Raji (cell line): ENCODE measurements around the gene BAIAP2.
A peak's percentile ranks its signal among the peaks of the same experiment; 100 is the strongest.

Source experiments
- POLR2A ChIP-seq: IDR thresholded peaks from 2 replicates; pipeline ENCODE4 v1.6.1; 2011; ENCODE audit warnings: low read depth, low read length, control low read depth; ENCODE audit not compliant: insufficient read depth

The BAIAP2 gene, protein sequence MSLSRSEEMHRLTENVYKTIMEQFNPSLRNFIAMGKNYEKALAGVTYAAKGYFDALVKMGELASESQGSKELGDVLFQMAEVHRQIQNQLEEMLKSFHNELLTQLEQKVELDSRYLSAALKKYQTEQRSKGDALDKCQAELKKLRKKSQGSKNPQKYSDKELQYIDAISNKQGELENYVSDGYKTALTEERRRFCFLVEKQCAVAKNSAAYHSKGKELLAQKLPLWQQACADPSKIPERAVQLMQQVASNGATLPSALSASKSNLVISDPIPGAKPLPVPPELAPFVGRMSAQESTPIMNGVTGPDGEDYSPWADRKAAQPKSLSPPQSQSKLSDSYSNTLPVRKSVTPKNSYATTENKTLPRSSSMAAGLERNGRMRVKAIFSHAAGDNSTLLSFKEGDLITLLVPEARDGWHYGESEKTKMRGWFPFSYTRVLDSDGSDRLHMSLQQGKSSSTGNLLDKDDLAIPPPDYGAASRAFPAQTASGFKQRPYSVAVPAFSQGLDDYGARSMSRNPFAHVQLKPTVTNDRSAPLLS

DNA sequence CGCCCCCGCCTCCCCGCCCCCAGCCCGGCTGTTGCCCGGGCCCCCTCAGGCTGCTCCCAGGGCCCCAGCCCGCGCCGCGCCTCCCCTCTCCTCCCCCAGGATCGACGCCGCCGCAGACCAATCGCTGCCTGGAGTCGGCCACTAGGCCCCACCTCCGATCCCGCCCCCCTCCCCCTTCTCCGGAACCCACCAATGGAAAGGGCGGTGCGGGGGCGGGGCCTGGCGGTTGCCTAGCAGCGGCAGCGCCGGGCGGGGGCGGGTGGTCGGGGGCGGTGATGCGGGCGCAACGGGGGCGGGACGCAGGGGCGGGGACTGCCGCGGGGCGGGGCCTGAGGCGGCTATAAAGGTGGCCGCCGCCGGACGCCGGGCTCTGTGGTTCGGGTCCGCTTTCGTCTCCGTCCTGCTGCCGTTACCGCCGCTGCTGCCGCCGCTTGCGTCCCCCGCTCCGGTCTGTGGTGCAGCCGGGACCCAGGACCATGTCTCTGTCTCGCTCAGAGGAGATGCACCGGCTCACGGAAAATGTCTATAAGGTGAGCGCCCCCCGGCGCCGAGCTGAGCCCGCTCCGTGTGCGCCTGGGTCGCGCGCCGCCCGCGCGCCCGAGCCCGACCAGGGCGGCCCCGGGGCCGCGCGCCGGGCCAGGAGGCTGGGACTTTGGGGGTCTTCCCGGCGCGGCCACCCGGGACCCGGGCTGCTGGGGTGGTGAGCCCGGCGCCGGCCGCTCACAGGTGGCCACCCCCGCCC is at the start of gene BAIAP2:
BAIAP2 (plus strand) TSS at position 373 of the 742 bp plus-strand sequence; CDS start at position 477, 104 bp downstream.
- TF ChIP-seq POLR2A = peak; percentile 73

DNA sequence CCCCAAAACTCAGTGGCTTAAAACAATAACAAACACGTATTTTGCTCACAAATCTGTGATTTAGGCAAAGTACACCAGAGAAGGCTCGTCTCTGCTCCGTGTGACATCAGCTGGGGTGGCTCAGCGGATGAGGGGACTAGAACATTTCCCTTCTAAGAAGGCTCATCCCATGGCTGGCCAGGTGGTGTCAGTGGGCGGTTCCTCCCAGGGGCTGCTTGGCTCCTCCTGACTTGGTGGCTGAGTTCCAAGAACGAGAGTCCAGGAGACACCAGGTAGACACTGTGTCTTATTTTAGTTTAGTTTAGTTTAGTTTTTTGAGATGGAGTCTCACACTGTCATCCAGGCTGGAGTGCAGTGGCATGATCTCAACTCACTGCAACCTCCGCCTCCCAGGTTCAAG is 48.9 kb upstream of the BAIAP2 start:
- no peak for TF ChIP-seq POLR2A

DNA sequence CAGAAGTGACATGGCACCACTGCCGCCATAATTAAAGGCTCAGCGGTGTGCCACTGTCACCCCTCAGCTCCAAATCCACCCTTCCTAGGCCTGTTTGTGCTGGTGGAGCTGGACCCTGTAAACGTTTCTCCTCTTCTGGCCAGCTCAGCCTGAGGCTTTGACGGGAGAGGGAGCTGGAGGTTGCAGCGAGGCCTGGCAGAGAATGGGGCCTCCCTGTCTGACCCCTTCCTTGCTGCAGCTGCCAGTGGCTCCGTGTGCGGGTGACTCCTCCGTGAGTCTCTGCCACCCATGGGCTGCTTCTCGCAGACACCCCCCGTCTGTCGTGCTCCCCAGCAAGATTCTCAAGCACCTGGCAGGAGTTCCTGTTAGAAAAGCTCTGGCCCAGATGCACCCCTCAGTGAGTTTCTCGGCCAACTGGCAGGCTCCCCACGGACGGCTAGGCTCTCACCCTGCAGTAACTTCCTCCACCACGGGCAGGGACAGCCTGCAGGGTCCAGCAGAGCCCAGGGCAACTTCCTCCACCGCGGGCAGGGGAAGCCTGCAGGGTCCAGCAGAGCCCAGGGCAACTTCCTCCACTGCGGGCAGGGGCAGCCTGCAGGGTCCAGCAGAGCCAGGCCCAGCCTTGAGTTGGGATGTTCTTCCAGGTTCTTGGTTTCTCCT is 48.0 kb upstream of the BAIAP2 start:
- TF ChIP-seq POLR2A = no peak

DNA sequence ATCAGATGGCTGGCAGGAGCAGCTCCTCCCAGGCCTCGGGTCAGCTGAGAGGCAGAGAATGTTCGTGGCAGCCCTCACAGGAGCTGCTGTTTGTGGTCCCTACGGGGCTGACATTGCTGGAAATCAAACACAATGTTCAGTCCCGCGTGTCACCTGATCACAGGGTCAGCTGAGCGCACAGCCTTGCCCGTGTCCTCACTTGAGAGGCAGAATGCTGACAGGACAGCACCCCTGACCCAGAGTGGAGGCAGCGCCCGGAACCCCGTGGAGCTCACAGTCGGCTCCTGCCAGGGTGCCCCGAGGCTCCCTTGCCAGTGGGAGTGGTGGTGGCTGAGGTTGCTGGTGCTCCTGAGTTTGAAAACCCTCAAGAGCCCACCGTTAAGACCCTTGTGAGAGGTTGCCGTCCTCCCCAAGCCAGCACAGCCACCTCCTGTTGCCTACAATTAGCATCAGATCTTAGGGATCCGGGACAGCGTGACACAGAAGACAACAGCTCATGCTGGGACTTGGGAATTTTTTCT is 47.0 kb upstream of the BAIAP2 start:
- no peak for TF ChIP-seq POLR2A

DNA sequence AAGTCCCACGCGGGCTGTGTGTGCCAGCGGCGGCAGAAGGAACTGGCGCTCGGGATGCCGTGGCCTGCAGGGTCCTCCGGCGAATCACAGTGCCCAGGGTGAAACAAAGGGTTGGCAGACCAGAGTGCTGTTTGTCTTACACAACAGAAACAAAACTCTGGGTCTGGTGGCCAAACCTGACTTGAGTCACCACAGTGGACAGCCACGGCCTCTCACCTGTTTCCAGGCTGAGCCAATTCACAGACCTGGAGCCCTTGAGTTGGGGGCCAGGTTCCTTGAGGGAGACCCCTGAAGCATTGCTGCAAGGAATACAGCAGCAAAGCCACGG is 45.4 kb upstream of the BAIAP2 start:
- TF ChIP-seq POLR2A = no peak

DNA sequence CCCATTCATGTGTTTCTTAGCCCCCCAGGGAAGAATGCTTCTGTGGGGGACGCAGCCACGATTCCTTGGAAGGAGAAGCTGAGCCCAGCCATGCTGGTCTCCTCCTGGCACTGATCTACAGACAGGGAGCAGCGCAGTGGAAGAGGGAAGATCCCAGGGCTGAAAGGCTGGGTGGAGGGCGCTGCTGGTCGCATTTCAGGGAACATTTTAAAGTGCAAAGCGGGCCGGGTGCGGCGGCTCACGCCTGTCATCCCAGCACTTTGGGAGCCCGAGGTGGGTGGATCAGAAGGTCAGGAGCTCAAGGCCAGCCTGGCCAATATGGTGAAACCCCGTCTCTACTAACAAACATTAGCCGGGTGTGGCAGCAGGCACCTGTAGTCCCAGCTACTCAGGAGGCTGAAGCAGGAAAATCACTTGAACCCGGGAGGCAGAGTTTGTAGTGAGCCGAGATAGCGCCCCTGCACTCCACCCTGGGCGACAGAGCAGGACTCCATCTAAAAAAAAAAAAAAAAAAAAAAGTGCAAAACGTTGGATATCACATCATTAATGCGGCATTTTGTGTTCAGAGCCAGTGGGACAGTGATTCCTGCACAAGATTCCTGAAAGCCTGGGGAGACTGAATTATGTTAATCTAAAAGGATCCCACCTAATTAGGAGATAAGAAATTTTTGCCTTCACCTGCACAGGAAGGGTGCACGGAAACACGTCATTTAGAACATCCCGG is 43.9 kb upstream of the BAIAP2 start:
- TF ChIP-seq POLR2A = no peak

DNA sequence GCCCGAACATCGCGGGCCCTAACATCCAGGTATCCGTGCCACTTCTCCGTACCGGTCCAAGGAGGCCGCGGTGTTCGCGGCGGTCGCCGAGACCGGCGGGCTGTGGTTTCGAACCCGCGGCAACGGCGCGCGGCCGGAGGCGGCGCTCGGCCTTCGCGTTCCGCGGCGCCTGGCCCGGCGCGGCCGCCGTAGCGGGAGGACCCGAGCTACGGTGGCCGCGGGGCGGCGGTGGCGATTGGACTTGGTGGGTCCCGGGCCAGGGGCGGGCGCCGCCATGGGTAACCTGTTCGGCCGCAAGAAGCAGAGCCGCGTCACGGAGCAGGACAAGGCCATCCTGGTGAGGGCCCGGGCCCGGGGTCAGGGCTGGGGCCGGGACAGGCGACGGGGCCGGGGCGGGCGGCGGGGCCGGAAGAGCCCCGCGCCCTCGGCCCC is 43.3 kb upstream of the BAIAP2 start, which contains the start of gene CHMP6:
CHMP6 (plus strand) TSS at position 197 of the 432 bp plus-strand sequence; CDS start at position 275, 78 bp downstream.
- peak; percentile 53; the same call in 1 of the 2 replicates for TF ChIP-seq POLR2A

DNA sequence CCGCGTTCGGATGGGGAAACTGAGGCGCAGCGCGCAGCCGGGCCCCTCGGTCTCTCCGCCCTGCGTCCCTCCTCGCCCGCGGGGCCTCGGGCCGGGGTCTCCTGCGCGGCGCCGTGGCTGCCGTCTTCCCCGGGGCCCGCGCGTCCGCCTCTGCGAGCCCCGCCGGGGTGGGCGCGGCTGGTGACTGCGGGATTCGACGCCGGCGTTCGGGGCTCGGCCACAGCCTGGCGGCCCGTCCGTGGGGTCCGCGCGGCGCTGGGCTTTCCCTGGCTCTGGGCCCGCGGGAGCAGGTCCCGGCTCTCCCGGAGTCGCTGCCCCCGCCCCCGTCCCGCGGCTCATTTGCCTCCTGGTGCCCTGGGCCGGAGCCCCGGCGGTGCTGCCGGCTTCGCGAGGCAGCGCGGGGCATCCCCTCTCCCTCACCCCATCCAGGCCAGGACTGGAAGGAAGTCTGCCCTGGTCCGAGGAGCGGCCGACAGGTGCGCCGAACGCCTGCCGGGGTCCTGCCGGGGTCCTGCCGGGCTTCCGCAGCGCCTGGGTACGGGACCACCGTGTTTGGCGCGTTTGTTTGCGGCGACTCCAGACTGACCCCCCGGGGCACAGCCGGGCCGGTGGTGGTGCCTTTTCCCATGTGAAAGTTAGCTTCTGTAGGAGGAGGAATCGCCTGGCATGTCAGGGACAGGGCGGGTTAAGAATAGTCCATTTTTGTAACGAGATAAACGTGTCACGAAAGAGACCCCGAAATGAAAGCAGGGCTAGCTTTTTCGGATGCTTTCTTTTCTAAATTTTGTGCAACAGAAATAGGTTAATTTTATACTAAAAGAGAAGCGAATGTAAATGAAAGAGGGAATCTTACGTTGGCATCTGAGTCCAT is 42.6 kb upstream of the BAIAP2 start:
- no peak for TF ChIP-seq POLR2A

DNA sequence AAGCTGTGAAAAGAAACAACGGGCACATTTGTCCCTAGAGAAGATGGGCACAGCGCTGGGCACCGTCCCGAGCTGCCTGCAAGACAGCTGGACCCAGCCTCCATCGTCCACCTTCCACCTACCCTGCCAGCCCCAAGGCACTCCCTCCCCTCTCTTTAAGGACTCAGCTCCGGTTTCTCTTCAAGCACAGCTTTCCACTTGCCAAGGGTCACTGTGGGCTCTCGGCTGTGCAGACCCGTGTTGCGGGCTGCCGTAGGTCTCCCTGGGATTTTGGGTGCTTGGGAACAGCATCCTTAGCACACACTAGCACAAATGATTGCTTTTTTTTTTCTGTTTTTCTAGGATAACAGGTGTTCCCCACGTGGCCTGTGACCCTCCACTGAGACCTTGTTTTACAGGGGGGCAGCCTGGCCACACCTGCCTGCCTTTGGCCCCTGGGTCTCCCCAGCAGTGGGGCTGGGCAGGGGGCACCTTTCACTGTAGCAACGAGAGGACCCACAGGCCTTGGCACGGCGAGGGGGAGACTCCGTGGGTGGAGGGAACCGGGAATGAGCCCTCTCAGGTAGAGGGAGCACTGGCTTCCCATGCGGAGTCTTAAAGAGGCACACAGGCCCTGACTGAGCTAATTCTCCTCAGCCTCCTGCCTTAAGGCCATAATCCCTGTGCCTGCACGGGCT is 41.9 kb upstream of the BAIAP2 start:
- TF ChIP-seq POLR2A = no peak

DNA sequence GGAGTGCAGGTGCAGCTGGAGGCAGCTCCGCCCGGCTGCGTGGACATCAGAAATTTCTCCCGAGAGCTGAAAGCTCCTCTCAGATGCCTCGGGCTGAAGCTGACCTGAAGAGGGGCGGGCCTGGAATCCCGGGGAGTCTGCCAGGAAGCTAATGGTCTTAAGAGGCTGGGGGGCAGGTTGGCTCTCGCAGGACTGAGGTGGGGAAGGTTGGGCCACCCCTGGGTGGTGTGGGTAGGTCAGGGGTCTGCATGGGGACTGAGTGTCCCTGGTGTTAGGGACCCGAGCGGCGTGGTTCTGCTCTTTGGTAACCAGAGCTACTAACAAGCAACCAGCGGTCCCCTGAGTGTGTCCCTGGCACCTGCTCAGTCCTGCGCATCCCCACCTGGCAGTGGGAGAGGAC is 39.8 kb upstream of the BAIAP2 start:
- TF ChIP-seq POLR2A = no peak

DNA sequence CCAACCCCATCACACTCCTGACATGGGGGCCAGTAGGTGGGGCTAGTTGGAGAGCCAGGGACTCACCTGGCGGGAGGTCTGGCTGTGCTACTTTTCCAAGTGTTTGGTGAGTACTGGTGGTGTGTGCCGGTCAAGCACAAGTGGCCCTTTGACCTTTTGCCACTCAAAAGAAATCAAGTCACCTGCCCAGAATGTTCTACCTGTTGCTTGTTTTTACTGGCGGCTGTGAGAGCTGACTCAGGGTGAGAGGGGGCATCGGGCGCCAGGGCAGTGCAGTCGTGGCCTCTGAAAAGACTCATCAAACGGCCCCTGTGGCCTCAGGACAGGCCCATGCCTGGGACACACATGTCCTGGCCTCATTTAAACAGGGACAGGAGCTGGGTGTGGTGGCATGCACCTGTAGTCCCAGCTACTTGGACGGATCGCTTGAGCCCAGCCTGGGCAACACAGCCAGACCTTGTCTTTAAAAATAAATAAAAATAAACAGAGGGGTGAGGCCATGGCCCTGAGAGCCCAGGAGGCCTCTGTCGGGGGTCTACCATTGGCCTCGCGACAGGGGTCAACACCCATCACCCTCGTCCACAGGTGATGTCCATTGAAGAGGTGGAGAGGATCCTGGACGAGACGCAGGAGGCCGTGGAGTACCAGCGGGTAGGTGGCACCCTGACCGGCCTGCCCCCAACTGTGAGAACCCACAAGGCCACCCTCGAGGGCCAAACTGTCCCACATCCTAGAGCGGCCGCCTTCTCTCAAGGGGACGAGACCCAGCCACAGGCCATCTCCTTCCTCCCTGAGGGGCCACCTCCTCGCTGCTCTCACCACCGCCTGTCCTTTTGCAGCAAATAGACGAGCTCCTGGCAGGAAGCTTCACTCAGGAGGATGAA is 38.3 kb upstream of the BAIAP2 start:
- TF ChIP-seq POLR2A = no peak
